GM23338 (cell line): ENCODE measurements around the gene GAD1. TPM values are rescaled to one million over a fixed set of nuclear protein-coding genes. Genes with fewer than 3 reads are reported as not detected.

Source experiments
- ATAC-seq: fragments of 200-7000 bp; cut with Tn5 transposase; 3 replicates; pipeline ENCODE4 v1.9.1; 2020
- DNase-seq: peaks from one replicate; pipeline ENCODE4 v3.0.0-alpha.2; 2015; ENCODE audit warnings: low spot score
- H2AFZ ChIP-seq: fragments of 200-600 bp; sonication (generic); 2 replicates; pipeline ENCODE4 v1.8.0; 2016; ENCODE audit warnings: antibody characterized with exemption, mild to moderate bottlenecking, moderate library complexity
- H3F3A ChIP-seq: fragments of 200-600 bp; sonication (generic); replicated peaks from 2 replicates; pipeline ENCODE4 v1.8.0; 2017; ENCODE audit warnings: antibody characterized with exemption, mixed run types, low read depth
- H3K27ac ChIP-seq: fragments of 200-600 bp; sonication (generic); 2 replicates; pipeline ENCODE4 v1.6.1; 2016; ENCODE audit warnings: low read depth
- H3K27me3 ChIP-seq: fragments of 200-600 bp; sonication (generic); 2 replicates; pipeline ENCODE4 v1.8.0; 2016; ENCODE audit warnings: mild to moderate bottlenecking, mixed run types, moderate library complexity; ENCODE audit not compliant: insufficient read depth
- H3K36me3 ChIP-seq: fragments of 200-600 bp; sonication (generic); 2 replicates; pipeline ENCODE4 v1.8.0; 2016; ENCODE audit warnings: mild to moderate bottlenecking; ENCODE audit not compliant: insufficient read depth
- H3K4me1 ChIP-seq: fragments of 200-600 bp; sonication (generic); 2 replicates; pipeline ENCODE4 v1.8.0; 2016; ENCODE audit warnings: mild to moderate bottlenecking, moderate library complexity; ENCODE audit not compliant: insufficient read depth
- H3K4me2 ChIP-seq: fragments of 200-600 bp; sonication (generic); 2 replicates; pipeline ENCODE4 v1.7.1; 2017; ENCODE audit warnings: mixed run types
- H3K4me3 ChIP-seq: fragments of 200-600 bp; sonication (generic); 2 replicates; pipeline ENCODE4 v1.6.1; 2016; ENCODE audit warnings: mixed run types
- H3K79me2 ChIP-seq: fragments of 200-600 bp; sonication (generic); replicated peaks from 2 replicates; pipeline ENCODE4 v1.8.0; 2017; ENCODE audit warnings: mild to moderate bottlenecking; ENCODE audit not compliant: insufficient read depth
- H3K9me2 ChIP-seq: fragments of 200-600 bp; sonication (generic); 2 replicates; pipeline ENCODE4 v1.8.0; 2017; ENCODE audit not compliant: insufficient read depth
- H4K20me1 ChIP-seq: fragments of 200-600 bp; sonication (generic); replicated peaks from 2 replicates; pipeline ENCODE4 v1.8.0; 2017; ENCODE audit warnings: mild to moderate bottlenecking; ENCODE audit not compliant: insufficient read depth
- H3K27ac Mint-ChIP-seq: 2 replicates; pipeline ENCODE4 v1.8.0; 2020; ENCODE audit warnings: inconsistent platforms, mild to moderate bottlenecking, moderate library complexity, mixed read lengths
- H3K27me3 Mint-ChIP-seq: 3 replicates; pipeline ENCODE4 v1.8.0; 2022; ENCODE audit warnings: low read depth, mild to moderate bottlenecking, moderate library complexity, mixed read lengths, inconsistent platforms; ENCODE audit not compliant: insufficient read depth, poor library complexity
- H3K36me3 Mint-ChIP-seq: 3 replicates; pipeline ENCODE4 v1.8.0; 2021; ENCODE audit warnings: low read depth, mild to moderate bottlenecking, inconsistent platforms, moderate library complexity, mixed read lengths
- H3K4me1 Mint-ChIP-seq: 3 replicates; pipeline ENCODE4 v1.8.0; 2020; ENCODE audit warnings: mild to moderate bottlenecking, inconsistent platforms, mixed read lengths
- H3K4me3 Mint-ChIP-seq: 3 replicates; pipeline ENCODE4 v1.8.0; 2021; ENCODE audit warnings: moderate library complexity, mild to moderate bottlenecking, inconsistent platforms, mixed read lengths
- H3K9me3 Mint-ChIP-seq: 3 replicates; pipeline ENCODE4 v1.8.0; 2020; ENCODE audit warnings: moderate library complexity, mild to moderate bottlenecking, inconsistent platforms, mixed read lengths
- CREB1 ChIP-seq: fragments of 250-450 bp; sonication (Bioruptor Pico); IDR thresholded peaks from 2 replicates; pipeline ENCODE4 v1.5.0; 2020; ENCODE audit warnings: low read depth, mild to moderate bottlenecking, moderate library complexity
- EZH2 ChIP-seq: fragments of 200-600 bp; sonication (generic); IDR thresholded peaks from one replicate; pipeline ENCODE4 v1.8.0; 2017; ENCODE audit warnings: antibody characterized with exemption, mild to moderate bottlenecking, low read depth; ENCODE audit not compliant: unreplicated experiment
- EZH2phosphoT487 ChIP-seq: fragments of 200-600 bp; sonication (generic); IDR thresholded peaks from one replicate; pipeline ENCODE4 v1.8.1; 2018; ENCODE audit warnings: antibody characterized with exemption; ENCODE audit not compliant: unreplicated experiment
- JUNB ChIP-seq: IDR thresholded peaks from one replicate; pipeline ENCODE4 v1.6.1; 2016; ENCODE audit warnings: antibody characterized with exemption; ENCODE audit not compliant: unreplicated experiment
- NANOG ChIP-seq: IDR thresholded peaks from 2 replicates; pipeline ENCODE4 v1.6.1; 2016; ENCODE audit warnings: antibody characterized with exemption, borderline replicate concordance
- POLR2AphosphoS5 ChIP-seq: IDR thresholded peaks from 2 replicates; pipeline ENCODE4 v1.6.1; 2016; ENCODE audit warnings: antibody characterized with exemption, low read depth
- STAT1 ChIP-seq: IDR thresholded peaks from one replicate; pipeline ENCODE4 v1.6.1; 2016; ENCODE audit warnings: antibody characterized with exemption; ENCODE audit not compliant: unreplicated experiment
- ZNF114 ChIP-seq: fragments of 250-450 bp; sonication (Bioruptor Pico); IDR thresholded peaks from 2 replicates; pipeline ENCODE4 v1.5.0; 2020; ENCODE audit warnings: mild to moderate bottlenecking, moderate library complexity
- ZNF331 ChIP-seq: fragments of 250-450 bp; sonication (Bioruptor Pico); IDR thresholded peaks from 2 replicates; pipeline ENCODE4 v1.5.0; 2020; ENCODE audit warnings: low read depth, mild to moderate bottlenecking, moderate library complexity
- polyA plus RNA-seq: library from polyadenylated mRNA; unstranded; fragments of >200 nt; fragmentation: Nextera tagmentation; extraction: Ambion mirVana; gene quantifications from 2 replicates; pipeline ENCODE4 v1.2.1, GENCODE V29; 2016
- total RNA-seq: library from RNA; depleted of rRNA; stranded (reverse); fragments of >200 nt; shearing (Covaris generic); gene quantifications from 2 replicates; pipeline ENCODE4 v1.2.3, GENCODE V29; 2014
- TF ChIP-seq, protein P1 (sequence below), 2 experiments: fragments of 200-600 bp in 1 of 2; sonication (generic) in 1 of 2; conservative IDR thresholded peaks; 2 replicates each; pipeline versions ENCODE4 v1.5.1 to v1.6.1; 2016 to 2017; ENCODE audit warnings: antibody characterized with exemption in 2 of 2, low read depth in 2 of 2, mild to moderate bottlenecking in 2 of 2, moderate library complexity in 1 of 2
- TF ChIP-seq, protein P2 (sequence below): fragments of 250-450 bp; sonication (Bioruptor Pico); IDR thresholded peaks from 2 replicates; pipeline ENCODE4 v1.5.0; 2020; ENCODE audit warnings: mild to moderate bottlenecking, moderate library complexity
- TF ChIP-seq, protein P3 (sequence below): IDR thresholded peaks from 2 replicates; pipeline ENCODE4 v1.6.1; 2016; ENCODE audit warnings: antibody characterized with exemption
- TF ChIP-seq, protein P4 (sequence below): IDR thresholded peaks from one replicate; pipeline ENCODE4 v1.6.1; 2018; ENCODE audit warnings: antibody characterized with exemption; ENCODE audit not compliant: unreplicated experiment

GAD1 gene
- total and polyA plus RNA-seq, 2 experiments from 2014 or later, result 0.17 to 0.34 TPM

DNA sequence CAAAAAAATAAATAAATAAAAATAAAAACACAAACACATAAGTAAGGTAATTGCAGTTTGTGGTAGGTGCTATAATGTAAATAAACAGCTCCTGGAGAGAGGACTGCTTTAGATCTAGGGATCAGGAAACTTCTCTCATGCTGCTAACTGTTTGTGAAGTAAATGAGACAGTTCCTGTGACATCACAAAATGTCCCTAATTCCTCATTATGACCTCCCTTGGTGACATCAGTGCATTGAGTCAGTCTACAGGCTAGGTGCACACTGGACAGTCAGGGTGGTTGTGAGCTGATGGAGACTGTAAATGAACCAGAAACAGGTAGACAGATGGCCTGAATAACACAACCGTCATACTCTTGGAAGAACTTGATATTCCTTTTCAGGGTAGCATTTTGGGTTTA lies 33.1 kb upstream of the GAD1 start:
- no peak for ATAC-seq
- Histone ChIP-seq H2AFZ (no peak overlapping the region), H4K20me1 (no peaks in the 10 kb centered on the region), H3F3A (no peaks in the 10 kb centered on the region), H3K4me2 (no peak overlapping the region), H3K79me2 (no peaks in the 10 kb centered on the region), H3K36me3 (no peaks in the 10 kb centered on the region), H3K9me2 (no peaks in the 10 kb centered on the region), H3K27ac (no peak overlapping the region), H3K27me3 (no peaks in the 10 kb centered on the region), H3K4me1 (peaks cover 8% of the 10 kb centered on the region; the same call in 1 of the 2 replicates), H3K4me3 (no peak overlapping the region)
- H3K36me3 Mint-ChIP-seq, result no peaks in the 10 kb centered on the region
- DNase-seq, result no peak
- no peak overlapping the region for H3K27ac Mint-ChIP-seq
- no peaks in the 10 kb centered on the region for H3K27me3 Mint-ChIP-seq
- no peak overlapping the region for H3K4me3 Mint-ChIP-seq
- TF ChIP-seq, protein P1, sequence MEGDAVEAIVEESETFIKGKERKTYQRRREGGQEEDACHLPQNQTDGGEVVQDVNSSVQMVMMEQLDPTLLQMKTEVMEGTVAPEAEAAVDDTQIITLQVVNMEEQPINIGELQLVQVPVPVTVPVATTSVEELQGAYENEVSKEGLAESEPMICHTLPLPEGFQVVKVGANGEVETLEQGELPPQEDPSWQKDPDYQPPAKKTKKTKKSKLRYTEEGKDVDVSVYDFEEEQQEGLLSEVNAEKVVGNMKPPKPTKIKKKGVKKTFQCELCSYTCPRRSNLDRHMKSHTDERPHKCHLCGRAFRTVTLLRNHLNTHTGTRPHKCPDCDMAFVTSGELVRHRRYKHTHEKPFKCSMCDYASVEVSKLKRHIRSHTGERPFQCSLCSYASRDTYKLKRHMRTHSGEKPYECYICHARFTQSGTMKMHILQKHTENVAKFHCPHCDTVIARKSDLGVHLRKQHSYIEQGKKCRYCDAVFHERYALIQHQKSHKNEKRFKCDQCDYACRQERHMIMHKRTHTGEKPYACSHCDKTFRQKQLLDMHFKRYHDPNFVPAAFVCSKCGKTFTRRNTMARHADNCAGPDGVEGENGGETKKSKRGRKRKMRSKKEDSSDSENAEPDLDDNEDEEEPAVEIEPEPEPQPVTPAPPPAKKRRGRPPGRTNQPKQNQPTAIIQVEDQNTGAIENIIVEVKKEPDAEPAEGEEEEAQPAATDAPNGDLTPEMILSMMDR (conservative IDR thresholded peaks at IDR 0.05; ENCODE audit: low read depth in 2 of 2), result no peak
- TF ChIP-seq, protein P2, sequence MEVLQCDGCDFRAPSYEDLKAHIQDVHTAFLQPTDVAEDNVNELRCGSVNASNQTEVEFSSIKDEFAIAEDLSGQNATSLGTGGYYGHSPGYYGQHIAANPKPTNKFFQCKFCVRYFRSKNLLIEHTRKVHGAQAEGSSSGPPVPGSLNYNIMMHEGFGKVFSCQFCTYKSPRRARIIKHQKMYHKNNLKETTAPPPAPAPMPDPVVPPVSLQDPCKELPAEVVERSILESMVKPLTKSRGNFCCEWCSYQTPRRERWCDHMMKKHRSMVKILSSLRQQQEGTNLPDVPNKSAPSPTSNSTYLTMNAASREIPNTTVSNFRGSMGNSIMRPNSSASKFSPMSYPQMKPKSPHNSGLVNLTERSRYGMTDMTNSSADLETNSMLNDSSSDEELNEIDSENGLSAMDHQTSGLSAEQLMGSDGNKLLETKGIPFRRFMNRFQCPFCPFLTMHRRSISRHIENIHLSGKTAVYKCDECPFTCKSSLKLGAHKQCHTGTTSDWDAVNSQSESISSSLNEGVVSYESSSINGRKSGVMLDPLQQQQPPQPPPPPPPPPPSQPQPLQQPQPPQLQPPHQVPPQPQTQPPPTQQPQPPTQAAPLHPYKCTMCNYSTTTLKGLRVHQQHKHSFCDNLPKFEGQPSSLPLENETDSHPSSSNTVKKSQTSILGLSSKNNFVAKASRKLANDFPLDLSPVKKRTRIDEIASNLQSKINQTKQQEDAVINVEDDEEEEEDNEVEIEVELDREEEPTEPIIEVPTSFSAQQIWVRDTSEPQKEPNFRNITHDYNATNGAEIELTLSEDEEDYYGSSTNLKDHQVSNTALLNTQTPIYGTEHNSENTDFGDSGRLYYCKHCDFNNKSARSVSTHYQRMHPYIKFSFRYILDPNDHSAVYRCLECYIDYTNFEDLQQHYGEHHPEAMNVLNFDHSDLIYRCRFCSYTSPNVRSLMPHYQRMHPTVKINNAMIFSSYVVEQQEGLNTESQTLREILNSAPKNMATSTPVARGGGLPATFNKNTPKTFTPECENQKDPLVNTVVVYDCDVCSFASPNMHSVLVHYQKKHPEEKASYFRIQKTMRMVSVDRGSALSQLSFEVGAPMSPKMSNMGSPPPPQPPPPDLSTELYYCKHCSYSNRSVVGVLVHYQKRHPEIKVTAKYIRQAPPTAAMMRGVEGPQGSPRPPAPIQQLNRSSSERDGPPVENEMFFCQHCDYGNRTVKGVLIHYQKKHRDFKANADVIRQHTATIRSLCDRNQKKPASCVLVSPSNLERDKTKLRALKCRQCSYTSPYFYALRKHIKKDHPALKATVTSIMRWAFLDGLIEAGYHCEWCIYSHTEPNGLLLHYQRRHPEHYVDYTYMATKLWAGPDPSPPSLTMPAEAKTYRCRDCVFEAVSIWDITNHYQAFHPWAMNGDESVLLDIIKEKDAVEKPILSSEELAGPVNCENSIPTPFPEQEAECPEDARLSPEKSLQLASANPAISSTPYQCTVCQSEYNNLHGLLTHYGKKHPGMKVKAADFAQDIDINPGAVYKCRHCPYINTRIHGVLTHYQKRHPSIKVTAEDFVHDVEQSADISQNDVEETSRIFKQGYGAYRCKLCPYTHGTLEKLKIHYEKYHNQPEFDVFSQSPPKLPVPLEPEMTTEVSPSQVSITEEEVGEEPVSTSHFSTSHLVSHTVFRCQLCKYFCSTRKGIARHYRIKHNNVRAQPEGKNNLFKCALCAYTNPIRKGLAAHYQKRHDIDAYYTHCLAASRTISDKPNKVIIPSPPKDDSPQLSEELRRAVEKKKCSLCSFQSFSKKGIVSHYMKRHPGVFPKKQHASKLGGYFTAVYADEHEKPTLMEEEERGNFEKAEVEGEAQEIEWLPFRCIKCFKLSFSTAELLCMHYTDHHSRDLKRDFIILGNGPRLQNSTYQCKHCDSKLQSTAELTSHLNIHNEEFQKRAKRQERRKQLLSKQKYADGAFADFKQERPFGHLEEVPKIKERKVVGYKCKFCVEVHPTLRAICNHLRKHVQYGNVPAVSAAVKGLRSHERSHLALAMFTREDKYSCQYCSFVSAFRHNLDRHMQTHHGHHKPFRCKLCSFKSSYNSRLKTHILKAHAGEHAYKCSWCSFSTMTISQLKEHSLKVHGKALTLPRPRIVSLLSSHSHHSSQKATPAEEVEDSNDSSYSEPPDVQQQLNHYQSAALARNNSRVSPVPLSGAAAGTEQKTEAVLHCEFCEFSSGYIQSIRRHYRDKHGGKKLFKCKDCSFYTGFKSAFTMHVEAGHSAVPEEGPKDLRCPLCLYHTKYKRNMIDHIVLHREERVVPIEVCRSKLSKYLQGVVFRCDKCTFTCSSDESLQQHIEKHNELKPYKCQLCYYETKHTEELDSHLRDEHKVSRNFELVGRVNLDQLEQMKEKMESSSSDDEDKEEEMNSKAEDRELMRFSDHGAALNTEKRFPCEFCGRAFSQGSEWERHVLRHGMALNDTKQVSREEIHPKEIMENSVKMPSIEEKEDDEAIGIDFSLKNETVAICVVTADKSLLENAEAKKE (CRISPR knock-in tag), result no peak
- TF ChIP-seq ZNF114 (CRISPR knock-in tag), result no peak
- TF ChIP-seq EZH2phosphoT487, result no peak
- TF ChIP-seq, protein P3, sequence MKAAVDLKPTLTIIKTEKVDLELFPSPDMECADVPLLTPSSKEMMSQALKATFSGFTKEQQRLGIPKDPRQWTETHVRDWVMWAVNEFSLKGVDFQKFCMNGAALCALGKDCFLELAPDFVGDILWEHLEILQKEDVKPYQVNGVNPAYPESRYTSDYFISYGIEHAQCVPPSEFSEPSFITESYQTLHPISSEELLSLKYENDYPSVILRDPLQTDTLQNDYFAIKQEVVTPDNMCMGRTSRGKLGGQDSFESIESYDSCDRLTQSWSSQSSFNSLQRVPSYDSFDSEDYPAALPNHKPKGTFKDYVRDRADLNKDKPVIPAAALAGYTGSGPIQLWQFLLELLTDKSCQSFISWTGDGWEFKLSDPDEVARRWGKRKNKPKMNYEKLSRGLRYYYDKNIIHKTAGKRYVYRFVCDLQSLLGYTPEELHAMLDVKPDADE, result no peak
- TF ChIP-seq, protein P4, sequence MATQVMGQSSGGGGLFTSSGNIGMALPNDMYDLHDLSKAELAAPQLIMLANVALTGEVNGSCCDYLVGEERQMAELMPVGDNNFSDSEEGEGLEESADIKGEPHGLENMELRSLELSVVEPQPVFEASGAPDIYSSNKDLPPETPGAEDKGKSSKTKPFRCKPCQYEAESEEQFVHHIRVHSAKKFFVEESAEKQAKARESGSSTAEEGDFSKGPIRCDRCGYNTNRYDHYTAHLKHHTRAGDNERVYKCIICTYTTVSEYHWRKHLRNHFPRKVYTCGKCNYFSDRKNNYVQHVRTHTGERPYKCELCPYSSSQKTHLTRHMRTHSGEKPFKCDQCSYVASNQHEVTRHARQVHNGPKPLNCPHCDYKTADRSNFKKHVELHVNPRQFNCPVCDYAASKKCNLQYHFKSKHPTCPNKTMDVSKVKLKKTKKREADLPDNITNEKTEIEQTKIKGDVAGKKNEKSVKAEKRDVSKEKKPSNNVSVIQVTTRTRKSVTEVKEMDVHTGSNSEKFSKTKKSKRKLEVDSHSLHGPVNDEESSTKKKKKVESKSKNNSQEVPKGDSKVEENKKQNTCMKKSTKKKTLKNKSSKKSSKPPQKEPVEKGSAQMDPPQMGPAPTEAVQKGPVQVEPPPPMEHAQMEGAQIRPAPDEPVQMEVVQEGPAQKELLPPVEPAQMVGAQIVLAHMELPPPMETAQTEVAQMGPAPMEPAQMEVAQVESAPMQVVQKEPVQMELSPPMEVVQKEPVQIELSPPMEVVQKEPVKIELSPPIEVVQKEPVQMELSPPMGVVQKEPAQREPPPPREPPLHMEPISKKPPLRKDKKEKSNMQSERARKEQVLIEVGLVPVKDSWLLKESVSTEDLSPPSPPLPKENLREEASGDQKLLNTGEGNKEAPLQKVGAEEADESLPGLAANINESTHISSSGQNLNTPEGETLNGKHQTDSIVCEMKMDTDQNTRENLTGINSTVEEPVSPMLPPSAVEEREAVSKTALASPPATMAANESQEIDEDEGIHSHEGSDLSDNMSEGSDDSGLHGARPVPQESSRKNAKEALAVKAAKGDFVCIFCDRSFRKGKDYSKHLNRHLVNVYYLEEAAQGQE, result no peak
- TF ChIP-seq CREB1 (CRISPR knock-in tag), result no peak
- TF ChIP-seq POLR2AphosphoS5, result no peak
- TF ChIP-seq EZH2, result no peak
- TF ChIP-seq NANOG, result no peak
- TF ChIP-seq ZNF331 (CRISPR knock-in tag), result no peak
- no peak for TF ChIP-seq STAT1
- TF ChIP-seq JUNB, result no peak
- H3K9me3 Mint-ChIP-seq, result no peaks in the 10 kb centered on the region
- H3K4me1 Mint-ChIP-seq, result peaks cover 5% of the 10 kb centered on the region; the same call in 2 of the 3 replicates
